CD4-positive, alpha-beta T cell treated with Interleukin-21 for 1 hour (primary cell): ENCODE results near the gene DAG1.

Experiments used
- DNase-seq: peaks from one replicate; pipeline ENCODE4 v3.0.0-alpha.2; 2020

The DAG1 gene

DNA sequence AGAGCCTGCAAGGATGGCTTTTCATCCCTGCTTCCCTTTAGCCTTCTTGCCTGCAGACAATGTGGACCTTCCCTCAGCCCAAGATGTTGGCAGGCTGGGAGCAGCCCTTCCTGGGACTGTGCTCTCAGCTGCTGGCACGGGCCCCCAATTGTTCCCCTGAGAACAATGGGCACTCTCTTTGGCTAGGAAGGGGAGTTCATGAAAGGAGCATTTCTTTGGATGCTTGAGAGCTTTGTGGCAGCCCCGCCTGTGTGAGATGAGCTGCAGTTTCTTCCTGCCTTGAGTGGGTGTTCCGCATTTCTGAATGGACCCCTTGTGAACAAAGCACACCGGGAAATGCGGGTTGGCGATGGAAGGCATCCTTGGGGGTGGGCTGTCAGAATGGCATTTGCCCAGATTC is 49.2 kb downstream of the DAG1 start:
- DNase-seq, result no peak

DNA sequence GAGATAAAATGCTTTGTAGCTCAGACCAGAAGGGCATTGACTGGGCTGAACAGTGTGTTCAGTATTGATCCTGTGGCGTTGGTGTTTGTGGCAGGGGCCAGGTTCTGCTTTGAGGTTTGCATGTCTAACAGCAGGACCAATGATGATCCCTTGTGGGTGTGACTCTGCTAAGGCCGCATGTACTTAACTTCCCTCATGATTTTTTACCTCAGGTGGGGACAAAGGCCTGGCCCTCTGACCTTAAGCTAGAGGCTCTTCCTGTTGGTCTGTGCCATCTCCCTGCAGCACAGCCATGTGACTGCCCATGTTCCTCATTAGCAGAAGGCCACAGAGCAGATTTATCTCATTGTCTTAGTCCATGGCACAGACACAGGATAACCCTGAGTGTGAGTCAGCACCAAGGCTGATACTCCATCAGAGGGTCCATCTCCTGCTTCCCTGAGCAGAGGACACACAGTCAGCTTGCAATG is 49.9 kb downstream of the DAG1 start:
- DNase-seq, result no peak

DNA sequence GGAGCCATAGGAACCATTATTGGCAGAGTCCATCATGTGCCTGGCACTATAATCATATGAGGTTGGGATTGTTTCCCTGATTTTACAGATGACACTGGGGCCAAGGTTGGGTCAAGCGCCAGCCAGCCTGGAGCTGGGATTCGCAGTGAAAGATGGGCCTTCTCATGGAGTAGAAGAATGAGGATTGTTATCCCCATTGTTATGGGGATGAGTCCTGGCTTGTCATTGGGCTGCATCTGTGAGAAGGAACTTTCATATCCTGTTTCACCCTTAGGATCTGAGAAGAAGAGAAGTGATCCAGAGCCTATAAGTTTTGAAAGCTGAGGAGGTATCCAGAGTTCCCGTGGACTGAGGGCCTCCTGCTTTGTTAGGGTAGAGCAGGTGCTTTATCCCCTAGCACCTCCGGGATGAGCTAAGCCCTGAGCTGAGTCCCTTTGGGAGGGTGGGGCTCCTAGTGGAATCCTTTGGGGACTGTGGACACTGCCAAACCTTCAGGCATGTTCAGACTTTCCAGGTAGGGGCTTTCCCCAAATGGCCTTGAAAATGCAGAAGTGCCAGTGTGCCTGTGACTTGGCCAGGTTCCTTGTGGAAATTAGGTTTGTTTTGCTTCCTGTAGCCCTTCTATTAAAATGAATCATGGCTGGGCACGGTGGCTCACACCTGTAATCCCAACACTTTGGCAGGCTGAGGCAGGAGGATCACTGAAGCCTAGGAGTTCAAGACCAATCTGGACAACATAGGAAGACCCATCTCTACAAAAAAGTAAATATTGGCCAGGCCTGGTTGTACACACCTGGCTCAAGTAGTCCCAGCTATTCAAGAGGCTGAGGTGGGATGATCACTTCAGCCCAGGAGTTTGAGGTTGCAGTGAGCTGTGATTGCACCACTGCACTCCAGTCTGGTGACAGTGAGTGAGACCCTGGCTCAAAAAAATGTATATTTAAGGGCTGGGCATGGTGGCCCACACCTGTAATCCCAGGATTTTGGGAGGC is 54.0 kb downstream of the DAG1 start:
- DNase-seq, result no peak

GRCh38 chr3:49529567-49529966 is 59.5 kb downstream of the DAG1 start:
- DNase-seq, result no peak

- DNase-seq, result no peak
Measured at GRCh38 chr3:49530231-49530630, 60.2 kb downstream of the DAG1 start.

DNA sequence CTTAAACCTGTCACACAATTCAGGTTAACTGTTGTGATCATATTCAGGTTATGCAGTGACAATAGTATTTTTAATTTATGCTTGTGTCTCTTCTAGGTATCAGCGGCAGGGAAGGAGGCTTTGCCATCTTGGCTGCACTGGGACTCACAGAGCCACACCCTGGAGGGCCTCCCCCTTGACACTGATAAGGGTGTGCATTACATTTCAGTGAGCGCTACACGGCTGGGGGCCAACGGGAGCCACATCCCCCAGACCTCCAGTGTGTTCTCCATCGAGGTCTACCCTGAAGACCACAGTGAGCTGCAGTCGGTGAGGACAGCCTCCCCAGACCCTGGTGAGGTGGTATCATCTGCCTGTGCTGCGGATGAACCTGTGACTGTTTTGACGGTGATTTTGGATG is 60.6 kb downstream of the DAG1 start:
- no peak for DNase-seq

- DNase-seq, result no peak
Measured at GRCh38 chr3:49531218-49531617, 61.2 kb downstream of the DAG1 start.

GRCh38 chr3:49531715-49532114 is 61.6 kb downstream of the DAG1 start:
- no peak for DNase-seq

GRCh38 chr3:49533031-49533430 is 63.0 kb downstream of the DAG1 start:
- no peak for DNase-seq

DNA sequence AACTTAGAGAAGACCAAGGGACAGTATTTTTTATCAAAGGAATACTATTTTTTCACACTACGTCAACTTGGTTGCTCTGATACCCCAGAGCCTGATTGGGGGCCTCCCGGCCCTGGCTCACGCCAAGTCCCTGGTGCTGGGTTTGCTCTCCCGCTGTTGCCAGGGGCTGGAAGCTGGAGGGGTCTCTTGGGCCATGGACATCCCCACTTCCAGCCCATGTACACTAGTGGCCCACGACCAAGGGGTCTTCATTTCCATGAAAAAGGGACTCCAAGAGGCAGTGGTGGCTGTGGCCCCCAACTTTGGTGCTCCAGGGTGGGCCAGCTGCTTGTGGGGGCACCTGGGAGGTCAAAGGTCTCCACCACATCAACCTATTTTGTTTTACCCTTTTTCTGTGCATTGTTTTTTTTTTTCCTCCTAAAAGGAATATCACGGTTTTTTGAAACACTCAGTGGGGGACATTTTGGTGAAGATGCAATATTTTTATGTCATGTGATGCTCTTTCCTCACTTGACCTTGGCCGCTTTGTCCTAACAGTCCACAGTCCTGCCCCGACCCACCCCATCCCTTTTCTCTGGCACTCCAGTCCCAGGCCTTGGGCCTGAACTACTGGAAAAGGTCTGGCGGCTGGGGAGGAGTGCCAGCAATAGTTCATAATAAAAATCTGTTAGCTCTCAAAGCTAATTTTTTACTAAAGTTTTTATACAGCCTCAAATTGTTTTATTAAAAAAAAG is 63.9 kb downstream of the DAG1 start:
- no peak for DNase-seq

DNA sequence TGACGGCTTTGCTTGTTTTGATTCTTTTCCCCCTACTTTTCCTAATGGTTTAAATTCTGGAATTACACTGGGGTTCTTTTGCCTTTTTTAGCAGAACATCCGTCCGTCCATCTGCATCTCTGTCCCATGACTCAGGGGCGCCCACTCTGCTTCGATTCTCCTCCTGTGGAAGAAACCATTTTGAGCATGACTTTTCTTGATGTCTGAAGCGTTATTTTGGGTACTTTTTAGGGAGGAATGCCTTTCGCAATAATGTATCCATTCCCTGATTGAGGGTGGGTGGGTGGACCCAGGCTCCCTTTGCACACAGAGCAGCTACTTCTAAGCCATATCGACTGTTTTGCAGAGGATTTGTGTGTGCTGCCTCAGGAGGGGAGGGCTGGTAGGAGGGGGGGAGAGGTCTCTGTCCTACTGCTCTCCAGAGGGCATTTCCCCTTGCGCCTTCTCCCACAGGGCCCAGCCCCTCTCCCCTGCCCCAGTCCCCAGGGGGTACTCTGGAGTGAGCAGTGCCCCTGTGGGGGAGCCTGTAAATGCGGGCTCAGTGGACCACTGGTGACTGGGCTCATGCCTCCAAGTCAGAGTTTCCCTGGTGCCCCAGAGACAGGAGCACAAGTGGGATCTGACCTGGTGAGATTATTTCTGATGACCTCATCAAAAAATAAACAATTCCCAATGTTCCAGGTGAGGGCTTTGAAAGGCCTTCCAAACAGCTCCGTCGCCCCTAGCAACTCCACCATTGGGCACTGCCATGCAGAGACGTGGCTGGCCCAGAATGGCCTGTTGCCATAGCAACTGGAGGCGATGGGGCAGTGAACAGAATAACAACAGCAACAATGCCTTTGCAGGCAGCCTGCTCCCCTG is 64.7 kb downstream of the DAG1 start:
- DNase-seq, result no peak

GRCh38 chr3:49535971-49536874 is 66.2 kb downstream of the DAG1 start:
- no peak for DNase-seq

DNA sequence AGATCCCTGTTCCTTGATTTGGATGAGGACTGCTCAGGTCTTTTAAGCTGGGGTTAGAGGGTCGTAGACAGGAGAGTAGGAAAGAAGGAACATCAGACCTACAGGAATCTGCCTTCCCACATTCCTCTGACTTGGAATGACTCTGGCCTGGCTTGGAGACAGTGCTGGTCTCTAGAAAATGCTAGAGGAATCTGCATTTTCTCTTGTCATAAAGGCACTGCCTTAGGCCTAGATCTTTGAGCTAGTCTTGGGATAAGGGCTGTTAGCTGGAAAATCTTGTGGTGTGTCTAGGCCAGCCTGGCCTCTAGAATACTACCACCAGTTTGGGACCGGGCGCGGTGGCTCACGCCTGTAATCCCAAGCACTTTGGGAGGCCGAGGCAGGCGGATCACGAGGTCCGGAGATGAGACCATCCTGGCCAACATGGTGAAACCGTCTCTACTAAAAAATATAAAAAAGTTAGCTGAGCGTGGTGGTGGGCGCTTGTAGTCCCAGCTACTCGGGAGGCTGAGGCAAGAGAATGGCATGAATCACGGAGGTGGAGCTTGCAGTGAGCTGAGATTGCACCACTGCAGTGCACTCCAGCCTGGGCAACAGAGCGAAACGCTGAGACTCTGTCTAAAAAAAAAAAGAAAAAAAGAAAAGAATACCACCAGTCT is 66.9 kb downstream of the DAG1 start:
- no peak for DNase-seq

DNA sequence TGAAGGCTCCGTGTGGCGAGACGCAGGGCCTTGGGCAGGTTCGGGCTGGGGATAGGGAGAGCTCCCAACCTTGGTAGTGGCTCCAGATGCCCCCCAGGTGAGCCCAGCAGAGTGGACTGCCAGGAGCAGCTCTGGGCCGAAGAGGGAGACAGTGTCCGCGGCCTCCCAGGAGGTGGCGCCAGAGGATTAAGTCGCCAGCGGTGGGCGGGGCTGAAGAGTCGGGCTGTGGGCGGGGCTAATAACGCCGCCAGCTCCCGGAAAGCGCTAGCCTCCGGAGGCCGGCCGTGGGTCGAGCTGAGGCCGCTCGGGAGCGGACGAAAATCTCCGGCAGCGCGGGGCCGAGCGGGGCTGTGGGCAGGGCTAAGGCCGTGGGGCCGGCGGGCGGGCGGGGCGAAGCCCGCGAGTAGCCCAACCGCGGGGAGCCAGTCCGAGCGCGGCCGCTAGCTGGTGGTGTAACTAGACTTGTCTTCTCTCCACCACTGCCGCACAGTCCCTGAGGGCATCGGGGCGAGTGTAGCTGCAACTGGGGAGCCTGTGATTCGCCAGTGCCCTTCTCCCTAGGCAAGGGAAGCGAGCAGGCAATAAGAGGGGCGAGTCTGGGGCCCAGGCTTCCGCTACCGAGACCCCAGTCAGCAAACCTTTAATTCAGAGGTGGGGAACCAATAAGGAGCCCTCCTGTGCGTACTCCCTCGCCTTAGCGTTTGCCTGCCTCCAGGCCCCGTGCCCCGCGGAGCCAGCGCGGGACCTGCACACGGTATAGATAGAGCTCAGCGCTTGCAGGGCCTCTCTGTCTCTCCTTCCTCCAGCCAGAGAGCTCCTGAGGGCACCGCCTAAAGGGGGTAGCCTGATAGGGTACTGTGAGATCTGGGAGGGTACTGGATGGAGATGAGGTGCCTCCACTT is 69.8 kb downstream of the DAG1 start:
- DNase-seq, result peak; percentile 90

GRCh38 chr3:49552087-49552486 is 82.0 kb downstream of the DAG1 start:
- DNase-seq, result no peak

GRCh38 chr3:49553324-49553691 is 83.2 kb downstream of the DAG1 start:
- no peak for DNase-seq

DNA sequence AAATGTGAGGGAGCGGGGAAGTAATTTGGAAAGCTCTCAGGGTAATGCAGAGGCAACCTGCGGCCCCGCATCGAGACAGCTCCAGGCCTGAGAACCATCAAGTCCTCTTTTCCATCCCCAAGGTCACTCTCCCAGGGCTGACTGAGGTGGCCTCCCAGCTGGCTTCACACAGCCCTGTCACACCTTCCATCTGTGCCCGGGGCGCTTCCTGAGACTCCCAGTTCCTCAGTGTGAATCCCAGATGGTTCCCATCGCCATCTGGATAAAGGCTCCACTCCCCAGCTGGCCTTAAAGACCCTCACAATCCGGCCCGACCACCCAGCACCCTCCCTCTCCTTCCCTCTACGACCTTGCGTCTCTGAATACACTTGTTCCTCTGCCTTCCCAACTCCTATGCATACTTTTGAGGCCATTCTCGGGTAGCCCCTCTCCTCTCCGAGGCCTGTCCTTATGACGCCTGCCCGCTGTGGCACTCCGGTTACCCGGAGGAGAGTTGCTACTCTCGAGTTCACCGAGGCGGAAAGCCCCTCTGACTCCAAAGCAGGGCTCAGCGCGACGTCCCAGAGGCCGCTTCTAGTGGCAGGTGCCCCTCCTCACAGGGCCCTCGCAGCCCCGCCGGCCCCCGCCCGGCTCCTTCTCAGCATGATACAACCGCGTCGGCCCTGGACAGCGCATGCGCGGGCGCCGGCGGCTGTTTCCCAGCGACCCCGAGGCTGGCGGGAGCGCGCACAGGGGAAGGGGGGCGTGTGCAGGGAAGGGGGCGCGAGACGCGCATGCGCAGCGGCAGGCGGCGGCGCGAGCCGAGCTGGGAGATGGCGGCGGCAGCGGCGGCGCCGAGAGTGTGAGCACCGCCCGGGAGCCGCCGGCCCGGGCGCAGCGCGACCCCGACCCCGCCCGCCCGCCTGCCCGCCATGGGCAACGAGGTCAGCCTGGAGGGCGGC is 83.9 kb downstream of the DAG1 start, which contains the start of gene BSN:
Gene BSN, plus strand, starts transcription at position 786 of the 941 bp plus-strand sequence. Its CDS starts 126 bp downstream, at position 912.
- peak; percentile 87 for DNase-seq

DNA sequence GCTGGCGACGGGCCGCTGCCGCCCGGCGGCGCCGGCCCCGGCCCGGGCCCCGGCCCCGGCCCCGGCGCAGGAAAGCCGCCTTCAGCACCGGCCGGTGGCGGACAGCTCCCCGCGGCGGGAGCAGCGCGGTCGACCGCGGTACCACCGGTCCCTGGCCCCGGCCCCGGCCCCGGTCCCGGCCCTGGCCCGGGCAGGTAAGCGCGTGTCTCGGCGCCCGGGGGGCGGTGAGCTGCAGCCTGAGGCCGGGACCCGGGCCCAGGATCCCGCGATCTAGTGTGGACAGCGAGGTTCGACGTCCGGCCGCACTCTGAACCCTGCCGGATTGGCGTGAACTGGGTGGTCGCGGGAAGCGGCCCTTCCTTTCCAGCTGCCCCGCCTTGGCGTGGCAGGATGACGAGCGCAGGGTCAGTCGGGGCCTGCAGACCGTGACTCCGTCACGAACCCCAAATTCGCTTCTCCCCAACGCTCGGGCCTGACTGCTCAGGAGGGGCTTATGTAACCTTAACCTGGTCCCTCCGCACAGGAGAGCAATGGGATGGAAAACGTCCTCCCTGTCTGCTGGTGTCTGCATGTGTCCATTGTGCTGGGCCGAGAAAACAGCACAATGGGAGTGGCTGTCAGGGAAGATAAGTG is 84.7 kb downstream of the DAG1 start:
- DNase-seq, result no peak
